PC-3 (cell line): ENCODE data around the gene SFSWAP.

ENCODE experiments used
- EZH2 ChIP-seq: fragments of 300-600 bp; sonication (generic); IDR thresholded peaks from one replicate; pipeline ENCODE4 v1.6.1; 2017; ENCODE audit warnings: antibody characterized with exemption, mild to moderate bottlenecking, low read length; ENCODE audit not compliant: unreplicated experiment
- TF ChIP-seq, protein P1 (sequence below): fragments of 300-600 bp; sonication (generic); conservative IDR thresholded peaks from 2 replicates; pipeline ENCODE4 v1.5.1; 2017; ENCODE audit warnings: antibody characterized with exemption, low read depth, mild to moderate bottlenecking, low read length

DNA sequence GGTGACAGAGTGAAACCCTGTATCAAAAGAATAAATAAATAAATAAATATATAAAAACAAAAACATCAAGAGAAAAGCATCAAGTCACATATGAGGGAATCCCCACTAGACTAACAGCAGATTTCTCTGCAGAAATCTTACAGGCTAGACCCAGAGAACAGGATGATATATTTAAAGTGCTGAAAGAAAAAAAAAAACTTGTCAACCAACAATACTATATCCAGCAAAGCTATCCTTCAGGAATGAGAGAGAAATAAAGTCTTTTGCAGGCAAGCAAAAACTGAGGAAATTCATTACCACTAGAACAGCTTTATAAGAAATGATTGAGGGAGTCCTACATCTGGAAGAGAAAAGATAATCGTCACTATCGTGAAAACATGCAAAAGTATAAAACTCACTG, 6.4 kb upstream of the SFSWAP start:
- TF ChIP-seq EZH2 = no peak
- TF ChIP-seq, protein P1, sequence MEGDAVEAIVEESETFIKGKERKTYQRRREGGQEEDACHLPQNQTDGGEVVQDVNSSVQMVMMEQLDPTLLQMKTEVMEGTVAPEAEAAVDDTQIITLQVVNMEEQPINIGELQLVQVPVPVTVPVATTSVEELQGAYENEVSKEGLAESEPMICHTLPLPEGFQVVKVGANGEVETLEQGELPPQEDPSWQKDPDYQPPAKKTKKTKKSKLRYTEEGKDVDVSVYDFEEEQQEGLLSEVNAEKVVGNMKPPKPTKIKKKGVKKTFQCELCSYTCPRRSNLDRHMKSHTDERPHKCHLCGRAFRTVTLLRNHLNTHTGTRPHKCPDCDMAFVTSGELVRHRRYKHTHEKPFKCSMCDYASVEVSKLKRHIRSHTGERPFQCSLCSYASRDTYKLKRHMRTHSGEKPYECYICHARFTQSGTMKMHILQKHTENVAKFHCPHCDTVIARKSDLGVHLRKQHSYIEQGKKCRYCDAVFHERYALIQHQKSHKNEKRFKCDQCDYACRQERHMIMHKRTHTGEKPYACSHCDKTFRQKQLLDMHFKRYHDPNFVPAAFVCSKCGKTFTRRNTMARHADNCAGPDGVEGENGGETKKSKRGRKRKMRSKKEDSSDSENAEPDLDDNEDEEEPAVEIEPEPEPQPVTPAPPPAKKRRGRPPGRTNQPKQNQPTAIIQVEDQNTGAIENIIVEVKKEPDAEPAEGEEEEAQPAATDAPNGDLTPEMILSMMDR = no peak
